HG02642 (cell line): ENCODE measurements around the gene PLPPR5.

Experiments used
- ATAC-seq: cut with Tn5 transposase; IDR thresholded peaks from one replicate; pipeline ENCODE4 v1.9.1; 2021; ENCODE audit warnings: mild to moderate bottlenecking; ENCODE audit not compliant: unreplicated experiment, poor library complexity

Gene PLPPR5

GRCh38 chr1:98975113-98975512, 29.5 kb downstream of the PLPPR5 start:
- no peak for ATAC-seq

DNA sequence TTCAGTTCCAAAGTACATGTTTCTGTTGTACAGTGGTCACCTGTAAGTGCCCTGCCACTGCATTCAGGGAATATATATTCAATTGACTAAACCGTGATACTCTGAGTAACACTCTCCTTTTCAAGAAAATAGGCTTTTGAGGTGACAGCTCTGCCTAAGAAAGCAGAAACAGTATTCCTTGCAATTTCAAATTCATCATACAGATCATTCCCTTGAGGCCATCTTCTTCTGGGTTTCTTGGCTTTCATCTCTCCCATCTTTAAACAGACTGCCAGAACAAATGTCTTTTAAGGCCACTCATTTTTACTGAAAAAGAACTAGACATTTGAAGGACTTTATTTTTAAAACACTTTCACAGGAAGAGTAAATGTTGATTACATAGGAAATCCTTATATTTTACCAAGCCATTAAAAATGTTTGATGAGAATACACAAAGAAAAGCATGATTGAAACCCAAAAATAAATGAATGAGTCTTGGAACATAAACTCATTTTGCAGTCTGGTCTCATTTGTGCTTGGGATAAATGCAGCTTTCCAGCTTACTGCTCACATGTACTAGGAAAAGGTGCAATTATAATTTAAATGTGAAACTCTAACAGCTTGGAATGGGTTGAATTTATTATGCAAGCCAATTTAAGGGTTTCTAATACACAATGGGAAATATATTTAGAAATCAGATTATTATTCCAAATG, 34.7 kb downstream of the PLPPR5 start:
- no peak for ATAC-seq

DNA sequence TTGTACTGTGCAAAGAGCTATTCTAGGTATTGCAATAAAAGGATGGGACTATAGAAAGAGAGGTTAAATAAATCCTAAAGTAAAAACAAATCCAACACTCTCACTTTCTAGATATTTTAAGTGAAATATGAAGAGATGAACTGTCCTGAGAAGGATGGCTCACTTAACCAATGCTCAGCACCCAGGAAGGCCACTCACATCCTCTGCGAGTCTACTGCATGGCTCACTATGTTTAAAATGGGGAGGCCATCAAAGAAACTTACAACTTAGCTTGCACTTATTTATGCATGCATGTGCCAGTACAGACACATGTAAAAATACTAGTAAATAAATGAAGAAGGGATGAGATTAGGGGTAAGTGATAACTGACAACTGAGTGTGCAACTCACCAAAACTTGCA, 37.5 kb downstream of the PLPPR5 start:
- ATAC-seq = no peak

GRCh38 chr1:98965394-98965793, 39.3 kb downstream of the PLPPR5 start:
- no peak for ATAC-seq

GRCh38 chr1:98964198-98964597, 40.5 kb downstream of the PLPPR5 start:
- no peak for ATAC-seq

DNA sequence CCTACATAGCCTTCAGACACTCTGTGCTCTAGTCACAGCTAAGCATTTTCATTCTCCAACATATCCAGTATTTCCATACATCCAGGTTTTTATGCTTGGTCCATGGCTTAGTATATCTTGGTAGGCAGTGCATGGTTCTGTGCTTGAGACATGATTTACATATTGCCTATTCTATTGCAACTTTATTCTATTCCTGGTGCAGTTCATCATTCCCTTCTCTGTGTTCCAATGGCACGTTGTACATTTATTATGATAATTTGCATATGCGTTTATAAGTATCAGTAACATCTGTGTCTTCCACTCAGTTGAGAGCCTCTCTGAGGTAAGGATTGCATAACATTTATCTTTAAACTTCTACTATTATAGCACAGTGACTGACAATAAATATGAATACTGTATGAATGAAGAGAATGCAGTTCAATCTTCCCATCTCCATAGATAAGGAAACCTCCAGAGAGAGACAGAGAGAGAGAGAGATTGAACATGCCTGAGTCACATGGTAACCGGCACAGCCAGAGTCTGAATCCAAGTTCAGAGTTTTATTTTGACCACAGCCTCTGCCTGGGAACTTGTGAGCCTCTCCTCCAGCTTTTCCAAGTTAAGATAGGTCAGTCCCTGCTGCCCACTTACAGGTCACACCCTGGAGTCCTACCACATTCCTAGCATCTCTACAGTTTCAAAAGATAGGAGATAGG, 41.5 kb downstream of the PLPPR5 start:
- ATAC-seq = no peak

DNA sequence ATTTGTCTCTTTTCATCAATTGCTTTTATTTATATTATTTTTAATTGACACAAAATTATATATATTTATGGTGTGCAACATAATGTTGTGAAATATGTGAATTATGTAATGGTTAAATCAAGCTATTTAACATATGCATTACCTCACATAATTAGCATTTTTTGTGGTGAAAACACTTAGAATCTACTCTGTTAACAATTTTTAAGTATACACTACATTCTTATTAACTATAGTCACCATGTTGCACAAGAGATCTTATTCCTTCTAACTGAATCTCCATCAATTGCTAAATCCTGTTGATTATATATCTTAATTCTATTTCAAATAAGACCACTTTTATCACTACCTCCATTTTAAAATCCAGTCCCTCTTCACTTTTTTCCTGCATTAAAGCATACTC, 42.5 kb downstream of the PLPPR5 start:
- ATAC-seq = no peak

GRCh38 chr1:98949621-98950020, 55.0 kb downstream of the PLPPR5 start:
- ATAC-seq = no peak

DNA sequence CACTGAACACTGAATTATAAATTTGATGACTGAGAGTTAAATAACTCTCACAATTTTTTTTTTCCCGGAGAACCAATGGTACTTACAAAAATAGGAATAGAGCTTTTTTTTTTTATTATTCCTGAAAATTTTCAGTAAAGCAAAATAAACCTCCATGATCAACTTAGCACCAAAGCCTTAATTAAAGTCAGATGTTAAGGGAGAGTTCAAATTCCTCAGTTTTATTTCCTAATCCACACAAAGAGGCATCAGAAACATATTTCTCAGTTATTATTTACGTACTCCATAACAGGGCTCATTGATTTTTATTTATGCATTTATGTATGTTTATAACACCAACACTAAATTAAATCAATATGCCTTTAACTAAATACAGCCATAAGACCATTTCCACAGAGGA, 55.5 kb downstream of the PLPPR5 start:
- ATAC-seq = no peak

DNA sequence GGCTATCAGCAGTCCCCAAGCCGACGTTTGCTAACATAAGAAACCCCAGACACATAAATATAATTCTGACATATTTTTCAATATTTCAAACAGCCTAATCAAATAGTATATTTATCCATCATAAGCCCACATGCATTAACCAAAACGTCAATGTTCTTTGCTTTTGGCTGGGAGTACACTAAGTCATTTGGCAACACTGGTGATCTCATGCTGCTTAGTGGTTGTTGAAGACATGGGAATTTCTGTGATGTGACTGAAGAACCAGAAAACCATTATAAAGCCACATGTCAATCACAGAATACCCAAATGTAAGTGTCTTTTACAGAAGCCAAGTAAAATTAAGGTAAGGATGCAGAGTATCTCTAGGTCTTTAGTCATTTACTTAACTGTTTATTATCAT, 57.6 kb downstream of the PLPPR5 start:
- ATAC-seq = no peak

DNA sequence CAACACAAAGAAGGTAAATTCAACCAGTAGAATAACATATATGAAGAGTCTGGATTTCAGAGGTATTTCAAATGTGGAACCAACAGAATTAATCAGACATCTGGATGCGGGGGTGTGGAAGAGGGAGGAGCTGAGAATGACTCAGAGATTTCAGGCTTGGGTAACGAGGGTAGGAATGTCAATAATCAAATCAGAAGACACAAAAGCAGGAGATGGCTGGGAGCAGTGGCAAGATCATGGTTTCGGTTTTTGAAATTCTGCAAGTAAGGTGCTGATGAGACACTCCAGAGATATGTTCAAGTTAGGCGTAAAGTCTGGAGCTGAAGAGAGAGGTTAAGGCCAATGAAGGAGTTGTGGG, 64.0 kb downstream of the PLPPR5 start:
- ATAC-seq = no peak

DNA sequence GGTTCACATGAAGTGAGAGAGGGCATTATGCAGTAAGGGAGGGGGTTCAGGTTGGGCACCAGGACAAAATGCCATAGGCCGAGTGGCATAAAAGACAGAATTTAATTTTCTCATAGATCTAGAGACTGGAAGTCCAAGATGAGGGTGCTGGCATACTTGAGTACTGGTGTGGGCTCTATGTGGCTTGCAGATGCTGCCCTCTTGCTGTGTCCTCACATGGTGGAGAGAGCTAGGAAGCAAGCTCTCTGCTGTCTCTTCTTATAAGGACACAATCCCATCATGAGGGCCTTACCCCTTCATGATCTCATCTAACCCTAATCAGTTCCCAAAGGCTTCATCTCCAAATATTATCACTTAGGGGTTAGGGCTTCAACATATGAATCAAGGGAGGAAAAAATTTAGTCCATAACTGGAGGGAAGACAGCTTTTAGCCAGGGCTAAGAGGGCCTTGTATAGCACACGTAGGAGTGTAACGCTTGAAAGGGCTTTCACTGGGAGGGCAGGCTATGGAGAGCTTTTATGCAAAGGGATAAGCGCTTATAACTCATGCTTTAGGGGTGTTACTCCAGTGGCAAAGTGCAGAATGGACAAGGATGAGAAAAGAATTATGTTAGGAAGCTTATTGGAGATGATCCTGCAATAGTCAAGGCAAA, 64.5 kb downstream of the PLPPR5 start:
- ATAC-seq = no peak

GRCh38 chr1:98939471-98939870, 65.2 kb downstream of the PLPPR5 start:
- no peak for ATAC-seq

DNA sequence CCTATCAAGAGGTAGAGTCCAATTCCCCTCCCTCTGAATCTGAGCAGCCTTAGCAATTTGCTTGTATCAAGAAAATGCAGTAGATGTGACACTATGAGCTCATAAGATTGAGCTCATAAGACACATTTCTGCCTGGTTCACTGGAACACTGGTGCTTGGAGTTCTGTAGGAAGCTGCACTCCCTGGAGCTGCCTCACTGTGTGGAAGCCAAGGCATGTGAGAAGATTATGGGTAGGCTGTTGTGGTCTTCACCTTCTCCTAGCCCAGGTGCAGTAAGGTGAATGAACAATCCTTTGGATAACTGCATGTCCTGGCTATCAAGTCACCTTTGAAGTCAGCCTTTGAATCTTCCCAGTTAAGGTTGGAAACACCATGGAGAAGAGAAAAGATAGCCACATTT, 67.3 kb downstream of the PLPPR5 start:
- ATAC-seq = no peak

GRCh38 chr1:98932184-98932583, 72.5 kb downstream of the PLPPR5 start:
- ATAC-seq = no peak

- ATAC-seq = no peak
Observed at GRCh38 chr1:98931128-98931835, 73.4 kb downstream of the PLPPR5 start.

GRCh38 chr1:98929437-98929836, 75.2 kb downstream of the PLPPR5 start:
- ATAC-seq = no peak

DNA sequence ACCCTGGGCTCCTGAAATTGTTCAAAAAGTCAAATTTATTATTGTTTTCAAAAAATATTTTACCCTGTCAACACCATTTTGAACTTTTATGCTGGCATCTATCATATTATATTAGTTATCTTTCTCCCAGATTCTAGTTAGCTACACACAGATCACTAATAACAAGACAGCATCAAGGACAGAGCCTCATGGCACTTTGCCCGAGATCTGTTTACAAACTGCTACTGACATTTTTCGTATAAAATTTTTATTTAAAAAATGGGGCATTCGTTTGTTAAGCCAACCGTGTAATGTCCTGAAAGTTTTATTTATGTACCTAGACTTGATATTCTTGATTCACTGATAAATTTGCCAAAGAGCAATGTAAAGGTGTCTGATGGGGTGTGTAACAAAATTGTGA, 78.1 kb downstream of the PLPPR5 start:
- no peak for ATAC-seq

- no peak for ATAC-seq
Observed at GRCh38 chr1:98924977-98925376, 79.7 kb downstream of the PLPPR5 start.

GRCh38 chr1:98923667-98924066, 81.0 kb downstream of the PLPPR5 start:
- ATAC-seq = no peak

- ATAC-seq = no peak
Observed at GRCh38 chr1:98921817-98922216, 82.8 kb downstream of the PLPPR5 start.
